NCI-H1694 (cell line): Measurements from ENCODE around the gene HNRNPF.
A peak's percentile ranks its signal among the peaks of the same experiment; 100 is the strongest.
"Not testable (repeated sequence)": the region's sequence is repeated elsewhere in the genome, so short reads cannot be mapped to it uniquely, and the experiment has no call there.

Source experiments
- DNase-seq: peaks from one replicate; lab custom pipeline; 2025; lab: John Stamatoyannopoulos, UW

Gene HNRNPF

GRCh38 chr10:43408710-43409384 lies at the start of gene HNRNPF:
Gene HNRNPF (minus strand): TSS chr10:43409186. CDS start chr10:43387884, 21,302 bp downstream.
- DNase-seq: peak; percentile 65

DNA sequence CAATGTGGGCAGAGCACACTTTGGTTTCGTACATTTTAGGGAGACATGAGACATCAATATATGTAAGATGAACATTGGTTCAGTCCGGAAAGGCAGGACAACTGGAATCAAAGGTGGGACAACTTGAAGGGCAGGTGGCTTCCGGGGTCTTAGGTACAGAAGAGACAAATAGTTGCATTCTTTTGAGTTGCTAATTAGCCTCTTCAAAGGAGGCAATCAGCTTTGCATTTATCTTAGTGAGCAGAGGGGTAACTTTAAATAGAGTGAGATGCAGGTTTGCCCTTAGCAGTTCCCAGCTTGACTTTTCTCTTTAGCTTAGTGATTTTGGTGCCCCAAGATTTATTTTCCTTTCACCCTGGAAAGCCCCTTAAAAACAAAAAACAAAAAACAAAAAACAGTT lies 49.2 kb upstream of the HNRNPF start:
- DNase-seq: no peak

DNA sequence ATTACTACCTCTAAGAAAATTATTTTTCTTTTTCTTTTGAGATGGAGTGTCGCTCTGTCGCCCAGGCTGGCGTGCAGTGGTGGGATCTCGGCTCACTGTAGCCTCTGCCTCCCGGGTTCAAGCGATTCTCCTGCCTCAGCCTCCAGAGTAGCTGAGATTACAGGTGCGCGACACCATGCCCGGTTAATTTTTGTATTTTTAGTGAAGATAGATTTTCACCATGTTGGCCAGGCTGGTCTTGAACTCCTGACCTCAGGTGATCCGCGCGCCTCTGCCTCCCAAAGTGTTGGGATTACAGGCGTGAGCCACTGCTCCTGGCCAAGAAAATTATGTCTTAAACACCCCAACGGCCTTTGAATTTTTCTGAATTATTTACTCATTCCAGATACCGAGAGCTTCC lies 47.6 kb upstream of the HNRNPF start:
- not testable (repeated sequence) for DNase-seq

DNA sequence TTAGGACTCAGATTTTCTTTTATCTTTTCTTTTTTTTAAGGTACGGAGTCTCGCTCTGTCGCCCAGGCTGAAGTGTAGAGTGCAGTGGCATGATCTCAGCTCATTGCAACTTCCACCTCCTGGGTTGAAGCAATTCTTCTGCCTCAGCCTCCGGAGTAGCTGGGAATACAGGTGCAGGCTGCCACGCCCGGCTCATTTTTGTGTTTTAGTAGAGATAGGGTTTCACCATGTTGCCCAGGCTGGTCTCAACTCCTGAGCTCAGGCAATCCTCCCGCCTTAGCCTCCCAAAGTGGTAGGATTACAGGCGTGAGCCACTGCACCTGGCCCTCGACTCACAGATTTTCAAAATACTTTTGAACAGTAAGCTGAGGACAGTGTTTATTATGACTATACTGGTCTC lies 45.0 kb upstream of the HNRNPF start:
- DNase-seq: not testable (repeated sequence)

- no peak for DNase-seq
Observed at GRCh38 chr10:43453266-43453831, 44.4 kb upstream of the HNRNPF start.

DNA sequence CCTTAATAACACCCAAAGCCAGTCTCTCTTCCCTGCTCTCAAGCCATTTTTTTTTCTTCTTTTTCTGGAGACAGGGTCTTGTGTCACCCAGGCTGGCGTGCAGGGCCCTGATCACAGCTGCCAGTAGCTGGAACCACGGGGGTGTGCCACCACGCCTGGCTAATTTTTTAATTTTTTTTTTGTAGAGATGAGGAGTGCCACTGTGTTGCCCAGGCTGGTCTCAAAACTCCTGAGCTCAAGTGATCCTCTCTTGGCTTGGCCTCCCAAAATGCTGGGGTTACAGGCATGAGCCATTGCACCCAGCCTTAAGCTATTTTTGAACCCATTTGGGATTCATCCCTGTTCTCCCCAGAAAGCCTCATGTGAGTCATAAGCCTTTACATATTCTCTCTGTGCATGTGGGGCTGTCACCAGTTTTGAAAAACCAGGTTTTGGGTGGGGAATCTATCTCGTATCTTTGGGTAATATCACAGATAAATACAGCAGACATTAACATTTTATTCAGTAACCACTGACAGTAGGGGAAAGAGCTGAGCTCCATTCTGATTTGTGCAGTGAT lies 43.4 kb upstream of the HNRNPF start:
- no peak for DNase-seq

DNA sequence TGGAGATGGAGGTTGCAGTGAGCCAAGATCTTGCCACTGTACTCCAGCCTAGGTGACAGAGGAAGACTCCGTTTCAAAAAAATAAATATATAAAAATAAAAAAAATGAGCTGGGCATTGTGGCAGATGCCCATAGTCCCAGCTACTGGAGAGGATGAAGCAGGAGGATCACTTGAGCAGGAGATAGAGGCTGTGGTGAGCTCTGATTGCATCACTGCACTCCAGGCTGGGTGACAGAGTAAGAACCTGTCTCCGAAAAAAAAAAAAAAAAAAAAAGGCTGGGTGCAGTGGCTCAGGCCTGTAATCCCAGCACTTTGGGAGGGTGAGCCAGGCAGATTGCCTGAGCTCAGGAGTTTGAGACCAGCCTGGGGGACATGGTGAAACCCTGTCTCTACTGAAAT lies 39.8 kb upstream of the HNRNPF start:
- no peak for DNase-seq

DNA sequence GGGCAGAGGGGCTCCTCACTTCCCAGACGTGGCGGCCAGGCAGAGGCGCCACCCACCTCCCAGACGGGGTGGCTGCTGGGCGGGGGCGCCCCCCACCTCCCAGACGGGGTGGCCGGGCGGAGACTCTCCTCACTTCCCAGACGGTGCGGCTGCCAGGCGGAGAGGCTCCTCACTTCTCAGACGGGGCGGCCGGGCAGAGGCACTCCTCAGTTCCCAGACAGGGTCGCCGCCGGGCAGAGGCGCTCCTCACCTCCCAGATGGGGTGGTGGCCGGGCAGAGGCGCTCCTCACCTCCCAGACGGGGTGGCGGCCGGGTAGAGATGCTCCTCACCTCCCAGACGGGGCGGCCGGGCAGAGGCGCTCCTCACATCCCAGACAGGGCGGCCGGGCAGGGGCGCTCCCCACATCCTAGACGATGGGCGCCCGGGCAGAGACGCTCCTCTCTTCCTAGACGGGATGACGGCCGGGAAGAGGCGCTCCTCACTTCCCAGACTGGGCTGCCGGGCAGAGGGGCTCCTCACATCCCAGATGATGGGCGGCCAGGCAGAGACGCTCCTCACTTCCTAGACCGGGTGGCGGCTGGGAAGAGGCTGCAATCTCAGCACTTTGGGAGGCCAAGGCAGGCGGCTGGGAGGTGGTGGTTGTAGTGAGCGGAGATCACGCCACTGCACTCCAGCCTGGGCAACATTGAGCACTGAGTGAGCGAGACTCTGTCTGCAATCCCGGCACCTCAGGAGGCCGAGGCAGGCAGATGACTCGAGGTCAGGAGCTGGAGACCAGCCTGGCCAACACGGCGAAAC lies 37.4 kb upstream of the HNRNPF start:
- DNase-seq: not testable (repeated sequence)

DNA sequence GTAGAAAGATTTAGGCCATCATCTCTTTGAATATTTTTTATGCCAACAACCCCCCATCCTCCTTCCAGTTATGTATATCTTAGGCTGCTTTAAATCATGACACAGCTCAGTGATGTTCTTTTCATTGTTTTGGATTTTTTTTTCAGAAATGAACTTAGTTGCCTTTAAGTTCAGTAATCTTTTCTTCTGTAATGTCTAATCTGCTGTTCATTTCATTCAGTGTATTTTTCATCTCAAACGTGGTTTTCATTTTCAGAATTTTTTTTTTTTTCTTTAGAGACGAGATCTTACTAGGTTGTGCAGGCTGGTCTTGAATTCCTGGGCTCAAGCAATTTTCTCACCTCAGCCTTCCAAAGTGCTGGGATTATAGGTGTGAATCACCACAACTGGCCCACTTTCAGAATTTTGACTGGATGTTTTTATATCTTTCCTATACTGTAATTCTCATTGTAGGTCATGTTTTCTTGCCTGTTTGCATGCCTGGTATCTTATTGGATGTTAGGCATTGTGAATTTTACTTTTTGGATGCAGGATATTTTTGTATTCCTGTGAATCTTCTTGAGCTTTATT lies 36.0 kb upstream of the HNRNPF start:
- DNase-seq: no peak

DNA sequence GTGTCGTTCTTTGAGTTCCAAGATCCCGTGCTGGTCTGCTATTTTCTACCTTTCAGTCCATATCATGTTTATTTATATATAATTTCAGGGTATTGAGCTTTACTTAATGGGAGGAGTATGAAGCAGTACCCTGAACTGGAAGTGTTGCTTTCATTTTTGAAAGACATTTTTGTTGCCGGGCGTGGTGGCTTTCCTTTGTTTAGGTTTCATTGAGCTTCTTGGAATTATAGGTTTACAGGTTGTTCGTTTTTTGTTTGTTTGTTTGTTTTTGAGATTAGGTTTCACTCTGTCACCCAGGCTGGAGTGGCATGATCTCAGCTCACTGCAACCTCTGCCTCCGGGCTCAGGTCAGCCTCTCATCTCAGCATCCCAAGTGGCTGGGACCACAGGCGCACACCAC lies 35.3 kb upstream of the HNRNPF start:
- no peak for DNase-seq

- DNase-seq: no peak
Observed at GRCh38 chr10:43440463-43441134, 31.6 kb upstream of the HNRNPF start.

DNA sequence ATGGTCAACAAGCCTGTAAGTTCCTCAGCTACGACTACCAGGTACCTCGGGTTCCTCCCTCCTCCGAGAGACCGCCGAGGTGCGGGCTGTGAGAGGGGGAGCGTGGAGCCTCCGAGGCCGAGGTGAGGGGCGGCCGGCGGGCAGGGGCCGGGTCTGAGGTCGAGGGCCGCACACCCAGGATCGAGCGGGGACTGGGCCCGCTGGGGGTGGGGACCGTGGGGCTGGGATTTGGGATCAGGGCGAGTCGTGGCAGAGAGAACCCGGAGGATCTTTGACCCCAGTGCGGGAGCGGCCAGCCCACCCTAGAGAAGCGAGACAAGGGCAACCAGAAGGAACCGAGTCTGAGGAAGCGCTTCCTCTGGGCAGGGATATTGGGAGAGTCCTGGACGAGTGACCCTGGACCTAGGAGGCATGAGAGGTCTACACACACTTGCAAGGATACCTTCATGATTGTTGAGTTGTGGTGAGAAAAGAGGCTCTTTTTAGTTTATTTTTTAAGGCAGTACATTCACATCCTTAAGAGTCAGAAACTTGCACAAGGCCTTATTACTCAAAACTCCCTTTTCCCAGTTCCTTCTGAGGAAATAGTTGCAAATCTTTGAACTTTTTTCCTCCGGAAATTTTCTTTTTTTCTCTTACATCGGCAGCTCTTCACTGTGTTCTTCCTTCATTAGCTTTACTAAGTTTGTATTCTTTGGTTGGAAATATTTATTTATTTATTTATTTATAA lies 28.3 kb upstream of the HNRNPF start:
- no peak for DNase-seq

DNA sequence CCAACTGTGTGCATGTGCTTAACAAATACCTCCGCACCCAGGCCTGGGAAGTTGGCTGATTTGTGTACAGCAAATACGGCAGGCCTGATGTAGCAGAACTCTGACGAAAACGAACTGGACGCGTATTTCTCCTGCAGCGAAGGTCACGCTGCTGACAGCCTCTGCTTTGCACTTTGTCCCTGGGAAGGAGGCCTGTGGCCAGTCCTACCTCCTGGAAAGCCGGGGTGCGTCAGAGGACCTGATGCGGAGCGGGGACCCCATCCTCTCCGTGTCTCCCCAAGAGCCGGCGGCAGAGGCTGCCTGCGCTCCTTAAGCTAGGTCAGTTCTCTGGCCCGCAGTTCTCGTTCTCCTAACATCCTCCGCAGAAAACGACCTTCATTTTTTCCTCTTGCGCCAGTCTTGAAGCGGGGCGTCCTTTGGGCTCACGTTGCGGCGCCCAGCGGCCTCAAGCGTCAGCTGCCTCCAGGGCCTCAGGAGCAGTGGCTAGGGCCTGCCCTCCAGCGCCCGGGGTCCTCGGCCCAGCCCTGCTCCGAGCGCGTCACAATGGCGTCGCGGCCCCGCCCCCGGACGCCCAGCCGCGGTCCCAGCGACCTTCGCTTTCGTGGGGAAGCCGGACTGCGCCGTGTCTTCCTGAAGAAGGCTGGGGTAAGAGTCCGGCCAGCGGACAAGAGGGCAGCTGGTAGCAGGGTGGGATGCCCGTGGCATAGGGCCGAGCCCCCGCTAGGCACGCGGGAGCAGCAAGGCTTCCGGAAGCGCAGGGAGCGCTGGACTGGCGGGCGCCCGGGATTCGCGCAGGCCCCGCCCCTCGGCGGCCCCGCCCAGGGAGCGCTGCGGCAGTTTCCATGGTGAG lies 27.5 kb upstream of the HNRNPF start, which contains the start of gene ZNF487:
ZNF487 (plus strand) TSS at position 821 of the 850 bp plus-strand sequence. CDS start 38,703 bp downstream, outside the sequence.
- no peak for DNase-seq

DNA sequence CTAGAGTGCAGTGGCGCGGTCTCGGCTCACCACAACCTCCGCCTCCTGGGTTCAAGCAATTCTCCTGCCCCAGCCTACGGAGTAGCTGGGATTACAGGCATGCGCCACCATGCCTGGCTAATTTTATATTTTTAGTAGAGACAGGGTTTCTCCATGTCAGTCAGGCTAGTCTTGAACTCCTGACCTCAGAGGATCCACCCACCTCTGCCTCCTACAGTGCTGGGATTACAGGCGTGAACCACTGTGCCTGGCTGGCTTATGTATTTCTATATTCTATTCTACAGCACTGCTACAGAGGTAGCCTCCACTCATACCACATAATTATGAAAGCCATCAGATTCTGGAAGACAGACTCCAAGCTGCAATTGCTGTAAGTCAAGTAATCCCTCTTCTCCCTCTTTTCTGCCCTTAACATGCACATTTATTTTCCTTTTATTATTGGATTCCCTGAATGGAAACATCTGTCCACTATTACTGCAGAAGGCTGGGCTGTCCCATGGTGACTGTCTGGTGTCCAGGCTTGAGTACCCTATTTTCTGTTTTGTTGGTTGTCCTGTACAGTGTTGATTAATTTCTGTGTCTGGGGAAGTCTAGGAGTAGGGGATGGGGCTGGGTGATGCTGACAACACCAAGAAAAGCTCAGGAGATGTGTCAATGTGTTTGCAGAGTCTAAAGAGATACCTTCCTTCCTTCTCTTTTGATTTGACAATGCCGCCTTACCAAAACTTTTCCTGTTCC lies 22.1 kb upstream of the HNRNPF start:
- no peak for DNase-seq

DNA sequence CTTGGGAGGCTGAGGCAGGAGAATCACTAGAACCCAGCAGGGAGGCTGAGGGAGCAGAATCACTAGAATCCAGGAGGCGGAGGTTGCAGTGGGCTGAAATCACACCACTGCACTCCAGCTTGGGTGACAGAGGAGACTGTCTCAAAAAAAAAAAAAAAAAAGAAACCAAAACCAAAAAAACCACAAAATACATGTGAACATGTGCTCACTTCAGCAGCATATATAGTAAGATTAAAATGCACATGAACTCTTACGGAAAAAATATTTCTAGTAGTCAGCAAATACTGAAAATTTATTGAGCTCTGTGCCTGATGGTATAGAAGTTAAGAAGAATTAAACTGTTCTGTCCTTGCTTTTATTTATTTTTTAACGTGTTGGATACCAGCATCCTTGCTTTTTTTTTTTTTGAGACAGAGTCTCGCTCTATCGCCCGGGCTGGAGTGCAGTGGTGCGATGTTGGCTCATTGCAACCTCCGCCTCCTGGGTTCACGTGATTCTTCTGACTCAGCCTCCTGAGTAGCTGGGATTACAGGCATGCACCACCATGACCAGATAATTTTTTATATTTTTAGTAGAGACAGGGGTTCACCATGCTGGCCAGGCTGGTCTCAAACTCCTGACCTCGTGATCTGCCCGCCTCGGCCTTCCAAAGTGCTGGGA lies 18.3 kb upstream of the HNRNPF start:
- no peak for DNase-seq

GRCh38 chr10:43426476-43426875 lies 17.5 kb upstream of the HNRNPF start:
- not testable (repeated sequence) for DNase-seq

DNA sequence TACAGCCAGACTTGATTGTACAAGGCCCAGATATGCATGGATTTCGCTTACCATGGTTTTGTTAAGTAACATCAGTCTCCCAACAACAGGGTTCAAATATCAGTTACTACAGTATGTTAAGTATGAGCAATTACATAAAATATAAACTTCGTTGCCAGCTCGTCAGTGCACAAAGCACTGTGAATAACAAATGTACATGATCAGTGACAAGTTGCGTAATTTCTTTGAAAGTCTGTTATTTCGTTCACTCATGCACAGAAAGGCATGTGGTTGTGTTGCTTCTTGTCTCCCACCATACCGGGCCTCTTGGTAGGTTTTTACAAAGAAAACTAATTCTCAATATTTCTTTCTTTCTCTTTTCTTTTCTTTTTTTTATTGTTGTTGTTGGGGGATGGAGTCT lies 15.4 kb upstream of the HNRNPF start:
- no peak for DNase-seq

GRCh38 chr10:43421944-43422343 lies 13.0 kb upstream of the HNRNPF start:
- not testable (repeated sequence) for DNase-seq

- DNase-seq: no peak
Observed at GRCh38 chr10:43421519-43421918, 12.5 kb upstream of the HNRNPF start.
